SK-N-SH (cell line): ENCODE data around the gene DNAH1. TPM values are rescaled to one million over a fixed set of nuclear protein-coding genes. Genes with fewer than 3 reads are reported as not detected.

Experiments used
- CTCF ChIA-PET: fragments of 300-600, 350-600 bp; formaldehyde crosslinking; extraction: SDS; loops from one replicate; lab custom pipeline; 2021; lab: Yijun Ruan, JAX
- POLR2A ChIA-PET: fragments of 350-600 bp; sonication (Branson Sonifier 250); formaldehyde crosslinking; extraction: SDS; loops from one replicate; lab custom pipeline; 2020; ENCODE audit warnings: antibody characterized with exemption, inconsistent platforms; lab: Yijun Ruan, JAX
- DNase-seq: peaks from one replicate; pipeline ENCODE4 v3.0.0; 2012
- H2AFZ ChIP-seq: fragments of 200-600 bp; sonication (generic); 2 replicates; pipeline ENCODE4 v1.8.1; 2016; ENCODE audit warnings: antibody characterized with exemption, mild to moderate bottlenecking, low read depth
- H3F3A ChIP-seq: fragments of 200-600 bp; sonication (generic); replicated peaks from 2 replicates; pipeline ENCODE3; 2016; ENCODE audit warnings: antibody characterized with exemption, mild to moderate bottlenecking; ENCODE audit not compliant: insufficient read depth
- H3K27ac ChIP-seq, 2 experiments: fragments of 200-500 bp in 1 of 2; fragments of 200-600 bp in 1 of 2; sonication (Bioruptor generic) in 1 of 2; sonication (generic), shearing (Covaris generic) in 1 of 2; 2 replicates each; pipeline versions ENCODE4 v1.5.1 to v1.6.1; 2014 to 2016; ENCODE audit warnings: low read depth in 2 of 2, inconsistent platforms in 1 of 2, low read length in 1 of 2, mild to moderate bottlenecking in 1 of 2, mixed read lengths in 1 of 2
- H3K27me3 ChIP-seq: fragments of 200-600 bp; sonication (generic), shearing (Covaris generic); 2 replicates; pipeline ENCODE4 v1.6.1; 2016; ENCODE audit warnings: mixed run types; ENCODE audit not compliant: insufficient read depth
- H3K36me3 ChIP-seq, 2 experiments: fragments of 200-500 bp in 1 of 2; fragments of 200-600 bp in 1 of 2; sonication (Bioruptor generic) in 1 of 2; sonication (generic) in 1 of 2; replicated peaks in 1 of 2; 2 replicates each; pipeline versions ENCODE3 to v1.5.1; 2014 to 2016; ENCODE audit warnings: low read length in 1 of 2, mild to moderate bottlenecking in 1 of 2; ENCODE audit not compliant: insufficient read depth in 2 of 2, control insufficient read depth in 1 of 2
- H3K4me1 ChIP-seq, 2 experiments: fragments of 200-500 bp in 1 of 2; fragments of 200-600 bp in 1 of 2; sonication (Bioruptor generic) in 1 of 2; sonication (generic), shearing (Covaris generic) in 1 of 2; 2 replicates each; pipeline versions ENCODE4 v1.5.1 to v1.6.1; 2014 to 2016; ENCODE audit warnings: low read depth in 1 of 2, low read length in 1 of 2, mixed run types in 1 of 2; ENCODE audit not compliant: insufficient read depth in 2 of 2, control insufficient read depth in 1 of 2
- H3K4me2 ChIP-seq: fragments of 200-600 bp; sonication (generic), shearing (Covaris generic); 2 replicates; pipeline ENCODE4 v1.6.1; 2017; ENCODE audit warnings: mixed run types
- H3K4me3 ChIP-seq, 2 experiments: fragments of 200-500 bp in 1 of 2; fragments of 200-600 bp in 1 of 2; sonication (Bioruptor generic) in 1 of 2; sonication (generic), shearing (Covaris generic) in 1 of 2; 2 replicates each; pipeline versions ENCODE4 v1.5.1 to v1.8.1; 2014 to 2016; ENCODE audit warnings: low read depth in 2 of 2, inconsistent platforms in 1 of 2, low read length in 1 of 2, mild to moderate bottlenecking in 1 of 2, mixed read lengths in 1 of 2, moderate library complexity in 1 of 2
- H3K79me2 ChIP-seq: fragments of 200-600 bp; sonication (generic); 2 replicates; pipeline ENCODE4 v1.8.1; 2017; ENCODE audit warnings: mild to moderate bottlenecking; ENCODE audit not compliant: insufficient read depth
- H3K9ac ChIP-seq: fragments of 200-600 bp; sonication (generic); 2 replicates; pipeline ENCODE4 v1.6.1; 2017; ENCODE audit warnings: mixed run types
- H3K9me2 ChIP-seq: fragments of 200-600 bp; sonication (generic); 2 replicates; pipeline ENCODE4 v1.6.1; 2017; ENCODE audit warnings: mixed run types
- H3K9me3 ChIP-seq: fragments of 200-600 bp; sonication (generic); 2 replicates; pipeline ENCODE4 v1.6.1; 2017; ENCODE audit warnings: mixed run types, mild to moderate bottlenecking, moderate library complexity
- H4K20me1 ChIP-seq: fragments of 200-600 bp; sonication (generic); 2 replicates; pipeline ENCODE4 v1.6.1; 2017; ENCODE audit warnings: mild to moderate bottlenecking, mixed run types; ENCODE audit not compliant: insufficient read depth
- CTCF ChIP-seq: fragments of 200-600 bp; sonication (generic); IDR thresholded peaks from 2 replicates; pipeline ENCODE4 v1.6.1; 2017; ENCODE audit warnings: antibody characterized with exemption, mild to moderate bottlenecking, moderate library complexity
- ELF1 ChIP-seq: IDR thresholded peaks from 2 replicates; pipeline ENCODE4 v1.4.0; 2012
- EP300 ChIP-seq, 2 experiments: IDR thresholded peaks; 2 replicates each; pipeline versions ENCODE4 v1.4.0 to v1.6.1; 2012; ENCODE audit warnings: borderline replicate concordance in 1 of 2, low read depth in 1 of 2, low read length in 1 of 2
- FOXJ3 ChIP-seq: sonication (generic); formaldehyde crosslinking; IDR thresholded peaks from 2 replicates; pipeline ENCODE4 v1.5.1; 2020; ENCODE audit warnings: mild to moderate bottlenecking, missing genetic modification reagents
- FOXM1 ChIP-seq: IDR thresholded peaks from 2 replicates; pipeline ENCODE4 v1.4.0; 2012; ENCODE audit warnings: low read depth, mild to moderate bottlenecking
- GABPA ChIP-seq: IDR thresholded peaks from 2 replicates; pipeline ENCODE4 v1.4.0; 2012; ENCODE audit warnings: low read depth, mild to moderate bottlenecking
- IRF3 ChIP-seq: fragments of 150-350 bp; IDR thresholded peaks from 2 replicates; pipeline ENCODE4 v1.6.1; 2016; ENCODE audit warnings: mild to moderate bottlenecking, low read depth, low read length
- JUND ChIP-seq: IDR thresholded peaks from 2 replicates; pipeline ENCODE4 v1.4.0; 2012
- MAX ChIP-seq: IDR thresholded peaks from 2 replicates; pipeline ENCODE4 v1.4.0; 2012; ENCODE audit warnings: low read depth
- MXI1 ChIP-seq: IDR thresholded peaks from 2 replicates; pipeline ENCODE4 v1.6.1; 2012; ENCODE audit warnings: mild to moderate bottlenecking, low read depth, low read length, improper control_type of control experiment
- NRF1 ChIP-seq: IDR thresholded peaks from 2 replicates; pipeline ENCODE4 v1.6.1; 2012; ENCODE audit warnings: low read depth, mild to moderate bottlenecking, low read length
- POLR2AphosphoS5 ChIP-seq: IDR thresholded peaks from 2 replicates; pipeline ENCODE4 v1.6.1; 2012; ENCODE audit warnings: low read depth, low read length
- RAD21 ChIP-seq: IDR thresholded peaks from 2 replicates; pipeline ENCODE4 v1.6.1; 2012; ENCODE audit warnings: mild to moderate bottlenecking, low read length
- RCOR1 ChIP-seq: fragments of 150-350 bp; IDR thresholded peaks from 2 replicates; pipeline ENCODE4 v1.6.1; 2017; ENCODE audit warnings: antibody characterized with exemption, low read length
- REST ChIP-seq: IDR thresholded peaks from 2 replicates; pipeline ENCODE4 v1.6.1; 2012; ENCODE audit warnings: mild to moderate bottlenecking, low read depth, low read length, moderate library complexity
- RFX5 ChIP-seq: IDR thresholded peaks from 2 replicates; pipeline ENCODE4 v1.6.1; 2012; ENCODE audit warnings: mild to moderate bottlenecking, improper control_type of control experiment, low read length
- SIN3A ChIP-seq: IDR thresholded peaks from 2 replicates; pipeline ENCODE4 v1.6.1; 2012; ENCODE audit warnings: low read depth, mild to moderate bottlenecking, low read length, moderate library complexity, borderline replicate concordance
- WGBS: methylation state at CpG from one replicate; pipeline ENCODE4 v1.1.6; 2017; ENCODE audit warnings: low lambda C conversion rate; 5-methylcytosine and 5-hydroxymethylcytosine counted together
- polyA plus RNA-seq, 3 experiments: library from polyadenylated mRNA; depleted of rRNA; stranded (reverse); fragments of >200 nt; gene quantifications; 2 replicates each; pipeline ENCODE4 v1.2.3, GENCODE V29; 2012

DNAH1 gene
- polyA plus RNA-seq, 1 of the 3 experiments (the other 2 are of a cell fraction), result 5.1 TPM

GRCh38 chr3:52397676-52398399 is 81.7 kb downstream of the DNAH1 start:
- WGBS, result 81% methylated on average over 12 of the region's 13 CpGs
- H3K36me3 ChIP-seq, result peaks cover 0 to 24% of the 10 kb centered on the region in 2 experiments
- no peak for DNase-seq
- ChIA-PET POLR2A (interaction anchor here (0.7 to 1.5 kb wide), 3 partner anchors 11 to 98 kb away, joined by 3 to 4 read pairs (median 3); no protein-coding TSS in a partner anchor), CTCF (interaction anchor here (1.4 kb wide), 1 partner anchor 12 kb away, joined by 6 read pairs; no protein-coding TSS in a partner anchor)
- no peaks in the 10 kb centered on the region for H3F3A ChIP-seq
- H3K4me1 ChIP-seq, result no peaks in the 10 kb centered on the region
- no peaks in the 10 kb centered on the region for H3K9me2 ChIP-seq
- H2AFZ ChIP-seq, result no peak overlapping the region
- TF ChIP-seq MXI1 (no peak), FOXM1 (no peak), IRF3 (no peak), EP300 (IDR thresholded peaks at IDR 0.05; ENCODE audit: borderline replicate concordance in 1 of 2, low read depth in 1 of 2, low read length in 1 of 2) (no peak), RFX5 (no peak), SIN3A (no peak), POLR2AphosphoS5 (no peak), JUND (no peak), GABPA (no peak), REST (no peak), MAX (no peak), RAD21 (no peak), FOXJ3 (CRISPR knock-in tag) (no peak), ELF1 (no peak), RCOR1 (no peak), CTCF (no peak), NRF1 (no peak)
- TF ChIP-seq, all 33 proteins: peak for 0
- no peak overlapping the region for H3K4me2 ChIP-seq
- H3K4me3 ChIP-seq, result no peak overlapping the region
- H4K20me1 ChIP-seq, result no peaks in the 10 kb centered on the region
- no peak overlapping the region for H3K27ac ChIP-seq
- H3K9ac ChIP-seq, result no peak overlapping the region
- no peaks in the 10 kb centered on the region for H3K27me3 ChIP-seq
- H3K9me3 ChIP-seq, result no peaks in the 10 kb centered on the region
- no peaks in the 10 kb centered on the region for H3K79me2 ChIP-seq
